HepG2 (cell line): ENCODE measurements around the gene MRPL34. TPM values are rescaled to one million over a fixed set of nuclear protein-coding genes. Genes with fewer than 3 reads are reported as not detected.
A peak's percentile ranks its signal among the peaks of the same experiment; 100 is the strongest.

Experiments used
- EEA1 ChIP-seq: sonication (generic); formaldehyde crosslinking; IDR thresholded peaks from 2 replicates; pipeline ENCODE4 v1.5.1; 2020; ENCODE audit warnings: mild to moderate bottlenecking, missing genetic modification reagents, borderline replicate concordance
- FOXA1 ChIP-seq, 2 experiments: fragments of 450-650 bp in 1 of 2; sonication (generic) in 1 of 2; formaldehyde crosslinking in 1 of 2; IDR thresholded peaks; 2 replicates each; pipeline versions ENCODE4 v1.4.0 to v1.6.1; 2016 to 2020; ENCODE audit warnings: missing genetic modification reagents in 1 of 2
- FOXK2 ChIP-seq: fragments of 450-650 bp; IDR thresholded peaks from 2 replicates; pipeline ENCODE4 v1.6.1; 2016
- KLF16 ChIP-seq, 2 experiments: sonication (generic) in 1 of 2; formaldehyde crosslinking in 1 of 2; IDR thresholded peaks; 2 replicates each; pipeline versions ENCODE4 v1.6.1 to v1.8.0; 2016 to 2023; ENCODE audit warnings: missing genetic modification reagents in 2 of 2, missing compliant biosample characterization in 1 of 2
- MAZ ChIP-seq, 2 experiments: sonication (generic) in 1 of 2; formaldehyde crosslinking in 1 of 2; IDR thresholded peaks; 2 replicates each; pipeline versions ENCODE4 v1.5.0 to v1.6.1; 2012 to 2020; ENCODE audit warnings: low read depth in 2 of 2, mild to moderate bottlenecking in 2 of 2, borderline replicate concordance in 1 of 2, improper control_type of control experiment in 1 of 2, low read length in 1 of 2, missing genetic modification reagents in 1 of 2, moderate library complexity in 1 of 2
- MBD4 ChIP-seq: IDR thresholded peaks from 2 replicates; pipeline ENCODE4 v1.6.1; 2012; ENCODE audit warnings: low read length, inconsistent platforms, borderline replicate concordance
- NFKBIZ ChIP-seq: IDR thresholded peaks from 2 replicates; pipeline ENCODE4 v1.6.1; 2018; ENCODE audit warnings: missing genetic modification reagents, missing compliant biosample characterization
- RFX5 ChIP-seq: IDR thresholded peaks from 2 replicates; pipeline ENCODE4 v1.6.1; 2011; ENCODE audit warnings: low read depth, low read length, improper control_type of control experiment
- SP1 ChIP-seq, 2 experiments: fragments of 450-650 bp in 1 of 2; sonication (generic) in 1 of 2; formaldehyde crosslinking in 1 of 2; IDR thresholded peaks; 2 replicates each; pipeline versions ENCODE4 v1.4.0 to v1.6.1; 2016 to 2020; ENCODE audit warnings: missing genetic modification reagents in 1 of 2
- TRAFD1 ChIP-seq: sonication (generic); formaldehyde crosslinking; IDR thresholded peaks from 2 replicates; pipeline ENCODE4 v1.5.1; 2020; ENCODE audit warnings: missing genetic modification reagents, mild to moderate bottlenecking, borderline replicate concordance
- ZHX1 ChIP-seq: sonication (generic); formaldehyde crosslinking; IDR thresholded peaks from 2 replicates; pipeline ENCODE4 v1.8.1; 2022; ENCODE audit warnings: low read depth, mild to moderate bottlenecking, missing genetic modification reagents
- ZNF317 ChIP-seq: sonication (generic); formaldehyde crosslinking; IDR thresholded peaks from 2 replicates; pipeline ENCODE4 v1.5.0; 2020; ENCODE audit warnings: mild to moderate bottlenecking, missing genetic modification reagents
- ZNF503 ChIP-seq: sonication (generic); formaldehyde crosslinking; IDR thresholded peaks from 2 replicates; pipeline ENCODE4 v1.4.0; 2020; ENCODE audit warnings: missing genetic modification reagents
- ZNF574 ChIP-seq: sonication (generic); formaldehyde crosslinking; IDR thresholded peaks from 2 replicates; pipeline ENCODE4 v1.4.0; 2020; ENCODE audit warnings: missing genetic modification reagents
- ZNF841 ChIP-seq: sonication (generic); formaldehyde crosslinking; IDR thresholded peaks from 2 replicates; pipeline ENCODE4 v1.8.1; 2023; ENCODE audit warnings: missing genetic modification reagents, borderline replicate concordance
- ZSCAN5A ChIP-seq: sonication (generic); formaldehyde crosslinking; IDR thresholded peaks from 2 replicates; pipeline ENCODE4 v1.8.0; 2022; ENCODE audit warnings: mild to moderate bottlenecking, missing genetic modification reagents, borderline replicate concordance
- polyA plus RNA-seq, 8 experiments: library from polyadenylated mRNA; depleted of rRNA in 3 of 8; stranded (reverse) in 7 of 8; unstranded in 1 of 8; fragments of >200 nt; fragmentation: Illumina TruSeq in 4 of 8; extraction: Trizol in 4 of 8; gene quantifications; 2 replicates each; pipeline versions ENCODE4 v1.2.1 to v1.2.3, GENCODE V29; 2011 to 2016; ENCODE audit warnings: low read depth in 4 of 8, missing spikeins in 1 of 8, mixed read lengths in 1 of 8; ENCODE audit not compliant: insufficient read depth in 1 of 8
- total RNA-seq, 5 experiments: library from RNA; depleted of rRNA; stranded (reverse); fragments of >200 nt; fragmentation: Illumina TruSeq; extraction: Trizol; gene quantifications; 2 replicates each; pipeline ENCODE4 v1.2.3, GENCODE V29; 2016; ENCODE audit warnings: low read depth in 1 of 5

MRPL34 gene
- total and polyA plus RNA-seq, 2 of the 13 experiments (the other 11 are each of a cell fraction or from before 2014, with no cell fraction given): 74.0 to 77.3 TPM

- TF ChIP-seq ZNF503 (CRISPR knock-in tag): 0 out of 2 replicates have a peak, but pooled peaks have one; percentile 42
- no peak for TF ChIP-seq TRAFD1 (CRISPR knock-in tag)
- TF ChIP-seq MAZ (IDR thresholded peaks at IDR 0.05; ENCODE audit: borderline replicate concordance, low read depth, low read length): peak; percentile 66; the same call in 1 of the 2 replicates
- TF ChIP-seq MAZ (CRISPR knock-in tag; IDR thresholded peaks at IDR 0.05; ENCODE audit: low read depth): peak; percentile 61; the same call in 1 of the 2 replicates
- no peak for TF ChIP-seq SP1 (IDR thresholded peaks at IDR 0.05)
- peak; percentile 98 for TF ChIP-seq SP1 (CRISPR knock-in tag; IDR thresholded peaks at IDR 0.05)
- TF ChIP-seq ZNF317 (CRISPR knock-in tag): no peak
- TF ChIP-seq ZSCAN5A (CRISPR knock-in tag): 0 out of 2 replicates have a peak, but pooled peaks have one; percentile 53
- TF ChIP-seq ZHX1 (CRISPR knock-in tag): no peak
- peak; percentile 51 for TF ChIP-seq RFX5
- peak; percentile 82 for TF ChIP-seq ZNF574 (CRISPR knock-in tag)
- no peak for TF ChIP-seq EEA1 (CRISPR knock-in tag)
- no peak for TF ChIP-seq NFKBIZ (CRISPR knock-in tag)
- TF ChIP-seq ZNF841 (CRISPR knock-in tag): no peak
- TF ChIP-seq FOXA1 (IDR thresholded peaks at IDR 0.05): no peak
- TF ChIP-seq FOXA1 (CRISPR knock-in tag; IDR thresholded peaks at IDR 0.05): peak; percentile 16; the same call in 1 of the 2 replicates
- TF ChIP-seq FOXK2: peak; percentile 44; the same call in 1 of the 2 replicates
- TF ChIP-seq KLF16 (CRISPR knock-in tag; IDR thresholded peaks at IDR 0.05): peak in 1 of 2 experiments; percentile 66; a peak in 2 of 4 replicates
- no peak for TF ChIP-seq MBD4
Measured at GRCh38 chr19:17336872-17337674, 31.4 kb downstream of the MRPL34 start, which contains the start of gene GTPBP3 (continued).
